HG02943 (cell line): Measurements from ENCODE around the gene BSND.

Experiments used
- ATAC-seq: cut with Tn5 transposase; IDR thresholded peaks from one replicate; pipeline ENCODE4 v1.9.1; 2021; ENCODE audit warnings: mild to moderate bottlenecking, low read depth, moderate library complexity; ENCODE audit not compliant: unreplicated experiment

The BSND gene

DNA sequence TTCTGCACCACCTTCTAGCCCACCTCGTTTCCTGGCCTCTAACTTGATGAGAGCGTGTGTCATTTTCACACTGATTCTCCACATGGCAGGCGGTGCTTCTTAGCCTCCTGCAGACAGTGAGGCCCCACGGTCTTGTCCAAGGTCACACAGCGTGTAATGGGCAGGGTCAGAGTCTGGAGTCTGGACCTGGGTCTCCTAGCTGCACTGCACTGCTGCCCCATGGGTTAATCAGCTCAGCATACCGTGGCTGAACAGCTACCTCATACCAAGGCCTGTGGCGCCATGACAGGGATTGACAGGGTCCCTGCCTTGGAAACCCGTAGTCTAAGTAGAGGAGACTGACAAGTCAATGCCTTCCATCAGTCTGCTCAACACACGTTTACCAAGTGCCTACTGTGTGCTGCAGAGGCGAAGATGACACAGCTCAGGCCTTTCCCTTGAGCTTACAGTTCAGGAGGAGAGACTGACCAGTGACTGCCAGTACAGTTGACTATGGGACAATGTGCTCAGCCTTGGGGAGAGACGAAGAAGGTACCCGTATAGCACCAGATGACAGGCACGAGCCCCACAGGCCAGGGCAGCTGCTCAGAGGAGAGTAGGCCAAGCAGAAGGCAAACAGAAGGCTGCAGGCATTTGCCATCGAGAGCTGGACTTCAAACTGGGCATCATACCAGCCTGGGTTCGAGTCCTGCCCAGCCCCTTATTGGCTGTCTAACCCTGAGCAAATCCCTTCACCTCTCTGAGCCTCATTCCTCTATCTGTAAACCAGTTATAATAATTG is 46.1 kb downstream of the BSND start:
- ATAC-seq: no peak

DNA sequence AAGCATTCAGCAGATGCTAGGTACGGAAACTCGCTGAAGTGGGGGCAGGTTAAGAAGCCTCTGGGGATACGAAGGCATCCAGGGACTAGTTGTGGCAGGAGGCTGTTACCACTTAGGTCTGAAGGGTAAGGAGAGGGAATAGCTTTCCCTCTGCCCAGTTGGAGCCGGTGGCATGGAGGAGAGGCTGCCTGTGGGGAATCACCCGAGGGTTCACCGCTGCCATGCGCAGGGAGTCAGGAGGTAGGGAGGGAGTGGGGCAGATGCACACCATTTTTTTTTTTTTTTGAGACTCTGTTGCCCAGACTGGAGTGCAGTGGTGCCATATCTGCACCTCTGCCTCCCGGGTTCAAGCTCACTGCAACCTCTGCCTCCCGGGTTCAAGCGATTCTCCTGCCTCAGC is 46.7 kb downstream of the BSND start:
- no peak for ATAC-seq

DNA sequence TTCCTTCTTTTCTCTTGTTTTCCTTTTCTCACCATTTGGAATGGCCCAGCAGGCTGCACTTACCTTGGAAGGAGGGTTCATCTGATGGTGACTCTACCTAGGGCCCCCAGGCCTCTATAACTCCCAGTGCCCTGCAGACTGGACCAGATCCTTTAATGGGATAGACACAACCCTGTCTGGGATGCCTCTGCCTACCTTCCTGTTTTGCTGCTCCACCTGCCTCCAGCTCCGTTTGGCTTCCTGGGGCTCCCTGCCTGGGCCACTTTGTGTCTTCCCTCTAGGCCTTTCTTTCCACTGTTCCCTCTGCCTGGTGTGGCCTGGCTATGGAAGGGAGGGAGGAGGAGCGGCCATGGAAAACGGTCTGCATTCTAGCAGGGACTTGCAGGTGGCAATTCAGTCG is 48.1 kb downstream of the BSND start:
- no peak for ATAC-seq

DNA sequence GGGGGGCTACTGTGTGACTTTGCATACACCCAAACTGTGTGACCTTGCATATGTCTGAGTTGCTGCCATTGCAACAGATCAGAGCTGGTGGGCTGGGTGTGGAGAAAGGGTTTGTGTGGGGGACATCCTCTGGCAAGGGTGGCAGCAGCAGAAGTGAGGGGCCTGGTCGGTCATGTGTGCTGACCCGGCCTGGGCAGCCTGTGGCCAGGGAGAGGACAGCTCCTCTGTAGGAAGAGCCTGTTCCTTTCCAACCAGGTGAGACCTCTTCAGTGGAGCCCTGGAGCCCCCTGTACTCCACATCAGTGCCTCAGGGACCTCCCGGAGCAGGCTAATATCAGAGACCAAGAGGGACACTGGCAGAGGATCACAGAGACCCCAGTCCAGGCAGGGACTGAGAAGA is 48.9 kb downstream of the BSND start:
- no peak for ATAC-seq

DNA sequence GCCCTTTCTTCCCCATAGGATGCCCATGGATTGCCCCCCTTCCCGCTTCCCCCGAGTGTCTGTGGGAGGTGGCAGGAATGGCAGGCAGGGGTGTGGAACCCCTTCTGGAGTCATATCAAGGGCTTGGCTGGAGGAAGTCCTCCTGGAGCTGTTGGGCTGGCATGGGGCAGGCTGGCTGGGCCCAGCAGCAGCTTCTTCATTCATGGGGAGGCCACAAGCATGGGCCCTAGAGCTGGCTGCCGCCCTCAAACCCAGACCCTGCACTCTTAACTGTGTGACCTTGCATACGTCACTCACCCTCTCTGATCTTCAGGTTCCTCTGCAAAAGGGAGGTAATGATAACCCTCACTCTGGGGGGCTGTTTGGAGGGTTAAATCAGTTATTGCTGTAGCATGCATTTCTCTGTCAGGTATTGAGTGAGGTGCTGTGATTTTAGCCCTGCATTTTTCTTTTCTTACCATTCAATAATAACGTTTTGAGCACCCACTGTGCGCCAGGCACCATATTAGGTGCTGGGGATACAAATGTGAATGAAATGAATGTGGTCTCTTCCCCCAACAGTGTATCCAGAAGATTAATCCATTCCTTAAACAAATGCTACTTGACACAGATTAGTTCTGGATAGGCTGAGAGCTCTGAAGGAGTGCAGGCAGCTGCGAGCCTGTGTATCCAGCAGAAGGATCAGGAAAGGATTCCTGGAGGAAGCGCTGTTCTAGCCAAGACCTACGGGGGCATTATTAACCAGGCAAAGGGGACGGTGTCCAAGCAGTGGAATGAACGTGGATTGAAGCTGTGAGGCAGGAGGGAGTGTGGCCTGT is 49.9 kb downstream of the BSND start:
- no peak for ATAC-seq

DNA sequence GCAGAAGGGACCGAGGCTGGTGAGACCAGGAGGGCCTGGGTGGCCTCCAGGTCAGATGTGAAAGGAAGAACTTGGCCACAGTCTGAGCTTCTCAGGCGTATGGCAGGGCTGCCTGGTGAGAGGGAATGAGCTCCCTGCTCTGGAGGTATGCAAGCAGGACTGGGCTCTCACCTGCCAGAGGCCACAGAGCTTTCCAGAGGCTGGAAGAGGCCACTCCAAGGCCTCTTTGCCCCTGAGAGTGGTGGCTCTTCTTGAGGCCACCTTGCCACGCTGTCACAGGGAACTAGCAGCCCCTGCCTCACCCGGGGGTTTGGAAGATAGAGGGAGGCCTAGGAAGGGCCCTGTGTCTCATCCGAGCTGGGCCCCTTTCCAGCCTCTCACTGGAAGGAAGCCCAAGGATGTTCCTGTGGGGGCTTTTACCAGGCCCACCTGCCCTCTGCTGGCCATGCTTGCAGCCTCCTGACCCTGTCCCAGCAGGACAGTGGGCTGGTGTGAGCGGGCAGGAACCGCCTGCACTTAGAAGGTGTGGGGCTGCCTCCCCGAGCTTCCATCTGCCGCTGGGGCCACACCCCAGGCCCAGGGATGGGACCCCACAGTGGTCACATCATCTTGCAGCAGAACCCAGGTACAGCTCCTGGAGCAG is 50.7 kb downstream of the BSND start:
- ATAC-seq: no peak

DNA sequence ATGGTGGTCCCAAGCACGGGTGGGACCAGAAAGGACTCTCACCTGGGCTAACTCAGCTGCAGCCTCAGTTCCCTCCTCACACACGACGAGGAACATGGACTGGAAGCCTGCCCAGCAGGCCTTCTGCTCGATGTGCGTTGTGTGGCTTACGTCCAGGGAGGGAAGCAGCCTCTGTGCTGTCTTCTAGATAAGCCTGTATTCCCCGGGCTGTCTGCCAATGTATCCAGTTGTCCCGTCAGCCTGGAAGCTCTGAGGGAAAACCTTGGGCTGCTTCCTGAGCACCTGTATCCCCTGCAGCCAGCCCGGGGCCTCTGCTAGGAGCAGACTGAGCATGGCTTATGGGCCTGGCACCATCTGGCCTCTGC is 51.2 kb downstream of the BSND start:
- no peak for ATAC-seq

DNA sequence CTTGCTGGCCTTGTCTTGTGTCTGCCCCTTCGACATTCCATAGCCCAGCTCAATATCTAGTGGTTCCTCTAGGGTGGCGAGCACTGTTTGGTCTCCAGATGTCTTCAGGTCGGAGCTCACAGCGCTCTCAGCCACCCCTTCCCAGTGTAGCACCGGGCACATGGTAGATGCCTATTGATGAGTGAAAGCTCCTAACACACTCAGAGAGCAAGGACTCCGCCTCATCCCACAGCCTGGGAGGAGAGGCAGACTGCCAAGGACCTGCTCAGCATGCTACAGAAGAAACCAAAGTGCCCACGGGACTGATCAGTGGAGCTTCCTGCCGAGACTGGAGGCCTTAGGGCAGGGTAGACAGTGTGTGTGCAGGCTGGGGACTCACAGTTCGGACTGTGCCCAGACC is 51.5 kb downstream of the BSND start:
- ATAC-seq: no peak

DNA sequence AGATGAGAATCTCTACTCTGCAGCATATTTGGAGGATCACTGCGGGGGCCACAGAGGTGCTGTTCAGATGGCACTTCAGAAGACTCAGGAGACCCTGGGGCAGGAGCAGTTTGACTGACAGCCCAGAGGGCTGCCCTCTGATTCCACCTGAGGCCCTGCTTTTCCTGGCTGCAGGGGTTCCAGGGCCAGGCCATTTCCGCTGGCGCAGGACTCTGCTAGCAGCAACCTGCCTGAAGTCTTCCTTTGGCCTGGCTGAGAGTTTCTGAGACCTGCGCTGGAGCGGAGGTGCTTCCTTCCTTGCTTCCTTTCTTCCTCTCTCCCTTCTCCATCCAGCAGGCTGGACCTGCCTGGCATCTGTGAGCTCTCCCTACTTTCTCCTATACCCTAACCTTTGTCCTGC is 52.4 kb downstream of the BSND start:
- no peak for ATAC-seq

DNA sequence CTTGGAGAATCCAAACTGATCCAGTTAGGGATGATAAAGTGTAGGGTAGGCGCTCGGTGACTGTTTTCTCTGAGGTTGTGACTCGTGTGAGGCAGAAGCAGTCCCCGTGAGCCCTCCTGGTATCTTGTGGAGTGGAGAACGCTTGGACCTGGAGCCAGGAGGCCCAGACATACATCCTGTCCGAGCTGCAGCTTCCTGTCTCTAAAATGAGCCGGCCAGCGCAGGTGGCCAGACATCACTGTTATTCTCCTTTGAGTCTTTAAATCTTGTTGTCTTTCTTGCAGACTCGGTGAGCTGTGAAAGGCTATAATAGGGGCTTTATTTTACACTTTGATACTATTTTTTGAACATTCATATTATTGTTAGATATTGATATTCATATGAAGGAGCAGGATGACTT is 52.9 kb downstream of the BSND start:
- no peak for ATAC-seq

DNA sequence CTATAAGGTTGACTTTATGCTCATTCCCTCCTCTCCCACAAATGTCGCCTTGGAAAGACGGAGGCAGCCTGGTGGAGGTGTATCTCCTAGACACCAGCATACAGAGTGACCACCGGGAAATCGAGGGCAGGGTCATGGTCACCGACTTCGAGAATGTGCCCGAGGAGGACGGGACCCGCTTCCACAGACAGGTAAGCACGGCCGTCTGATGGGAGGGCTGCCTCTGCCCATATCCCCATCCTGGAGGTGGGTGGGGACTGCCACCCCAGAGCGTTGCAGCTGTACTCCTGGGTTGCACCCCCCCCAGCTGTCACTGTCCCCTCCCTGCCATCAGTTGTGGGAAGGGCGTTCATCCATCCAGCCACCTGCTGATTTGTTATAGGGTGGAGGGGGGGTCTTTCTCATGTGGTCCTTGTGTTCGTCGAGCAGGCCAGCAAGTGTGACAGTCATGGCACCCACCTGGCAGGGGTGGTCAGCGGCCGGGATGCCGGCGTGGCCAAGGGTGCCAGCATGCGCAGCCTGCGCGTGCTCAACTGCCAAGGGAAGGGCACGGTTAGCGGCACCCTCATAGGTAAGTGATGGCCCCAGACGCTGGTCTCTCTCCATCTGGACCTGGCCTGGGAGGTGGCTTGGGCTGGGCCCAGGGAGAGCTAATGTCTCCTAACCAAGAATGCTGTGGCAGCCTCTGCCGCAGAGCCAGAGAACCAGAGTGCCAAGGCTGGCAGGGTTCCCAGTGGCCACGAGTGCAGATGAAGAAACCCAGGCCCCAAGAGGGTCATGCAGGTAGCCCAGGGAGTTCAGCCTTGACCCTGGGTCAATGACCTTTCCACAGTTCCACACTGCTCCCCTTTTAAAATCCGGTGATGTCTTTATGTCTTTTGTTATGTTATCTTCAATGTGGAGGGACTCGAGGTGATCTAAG is 53.7 kb downstream of the BSND start:
- no peak for ATAC-seq

DNA sequence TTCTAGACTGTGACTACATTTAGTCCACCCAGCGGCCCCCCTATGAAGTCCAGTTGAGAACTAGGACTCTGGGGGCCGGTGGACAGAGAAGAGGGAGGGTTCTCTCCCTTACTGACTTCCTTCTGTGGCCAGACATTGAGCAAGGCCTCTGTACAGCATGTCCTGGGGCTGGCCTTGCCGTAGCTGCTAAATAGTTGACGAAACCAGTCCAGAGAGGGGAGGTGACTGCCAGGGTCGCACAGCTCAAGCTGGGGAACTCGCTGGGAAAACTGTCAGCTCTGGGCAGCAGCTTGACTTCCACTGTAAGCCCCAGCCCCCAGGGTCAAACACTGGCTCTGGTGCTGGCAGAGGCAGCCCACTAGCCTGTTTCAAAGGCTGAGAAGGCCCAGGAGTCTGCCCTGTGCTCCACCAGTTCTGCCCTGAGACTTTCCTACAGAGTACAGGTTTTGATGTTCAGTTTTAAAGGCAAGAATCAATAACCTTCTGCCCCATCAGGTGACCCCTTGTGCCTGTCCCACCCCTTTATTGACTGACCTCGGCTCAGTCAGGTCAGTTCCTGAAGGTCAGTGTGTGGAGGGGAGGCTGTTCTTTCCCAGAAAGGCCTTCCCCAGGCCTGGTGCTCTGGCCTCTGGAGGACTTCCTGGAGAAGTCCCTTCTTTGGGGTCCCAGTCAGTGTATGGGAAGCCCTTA is 54.7 kb downstream of the BSND start:
- ATAC-seq: no peak

DNA sequence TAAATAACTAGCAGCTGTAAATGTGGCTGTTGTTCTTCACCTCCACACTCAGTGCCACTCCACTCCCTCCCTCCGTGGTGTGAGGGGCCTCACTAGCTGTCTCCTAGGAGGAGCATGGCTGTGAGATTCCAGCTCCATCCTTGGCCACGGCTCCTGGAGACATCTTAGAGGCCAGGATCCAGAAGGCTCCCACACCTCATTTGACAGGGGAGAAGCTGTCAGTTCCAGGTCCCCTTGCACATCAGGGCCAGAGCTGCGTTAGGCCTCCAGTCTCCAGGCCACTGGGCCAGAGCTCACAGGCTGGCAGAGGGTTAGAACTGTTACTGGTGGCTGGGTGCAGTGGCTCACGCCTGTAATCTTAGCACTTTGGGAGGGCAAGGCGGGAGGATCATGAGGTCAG is 55.7 kb downstream of the BSND start:
- no peak for ATAC-seq

DNA sequence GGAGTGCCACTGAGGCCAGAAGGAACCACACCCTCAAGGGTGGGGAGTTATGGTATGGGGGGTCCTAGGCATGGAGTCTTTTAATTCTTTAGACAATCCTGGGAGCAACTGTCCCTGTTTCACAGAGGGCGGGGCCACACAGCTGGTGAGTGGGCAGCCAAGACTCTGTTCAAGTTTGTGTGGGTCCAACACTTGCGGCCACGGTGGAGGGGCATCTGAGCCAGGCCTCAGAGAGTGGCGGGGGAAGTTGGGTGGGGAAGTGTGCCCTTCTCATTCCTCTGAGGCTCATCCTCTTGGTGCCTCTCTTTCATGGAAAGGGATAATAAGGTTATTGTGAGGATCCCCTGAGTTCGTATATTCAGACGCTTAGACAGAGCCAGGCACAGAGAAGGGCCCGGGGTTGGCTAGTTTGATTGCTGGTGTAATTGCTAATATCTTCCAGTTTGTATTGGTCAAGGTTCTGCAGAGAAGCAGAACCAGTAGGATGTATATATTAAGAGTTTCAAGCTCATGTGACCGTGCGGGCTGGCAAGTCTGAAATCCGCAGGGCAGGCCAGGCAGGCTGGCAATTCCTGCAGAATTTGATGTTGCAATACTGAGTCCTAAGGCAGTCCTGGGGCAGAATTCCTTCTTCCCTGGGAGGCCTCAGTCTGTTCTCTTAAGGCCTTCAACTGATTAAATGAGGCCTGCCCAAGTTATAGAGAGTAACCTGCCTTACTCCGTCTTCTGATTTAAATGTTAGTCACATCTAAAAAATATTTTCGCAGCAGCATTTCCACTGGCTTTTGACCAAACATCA is 56.5 kb downstream of the BSND start:
- no peak for ATAC-seq

DNA sequence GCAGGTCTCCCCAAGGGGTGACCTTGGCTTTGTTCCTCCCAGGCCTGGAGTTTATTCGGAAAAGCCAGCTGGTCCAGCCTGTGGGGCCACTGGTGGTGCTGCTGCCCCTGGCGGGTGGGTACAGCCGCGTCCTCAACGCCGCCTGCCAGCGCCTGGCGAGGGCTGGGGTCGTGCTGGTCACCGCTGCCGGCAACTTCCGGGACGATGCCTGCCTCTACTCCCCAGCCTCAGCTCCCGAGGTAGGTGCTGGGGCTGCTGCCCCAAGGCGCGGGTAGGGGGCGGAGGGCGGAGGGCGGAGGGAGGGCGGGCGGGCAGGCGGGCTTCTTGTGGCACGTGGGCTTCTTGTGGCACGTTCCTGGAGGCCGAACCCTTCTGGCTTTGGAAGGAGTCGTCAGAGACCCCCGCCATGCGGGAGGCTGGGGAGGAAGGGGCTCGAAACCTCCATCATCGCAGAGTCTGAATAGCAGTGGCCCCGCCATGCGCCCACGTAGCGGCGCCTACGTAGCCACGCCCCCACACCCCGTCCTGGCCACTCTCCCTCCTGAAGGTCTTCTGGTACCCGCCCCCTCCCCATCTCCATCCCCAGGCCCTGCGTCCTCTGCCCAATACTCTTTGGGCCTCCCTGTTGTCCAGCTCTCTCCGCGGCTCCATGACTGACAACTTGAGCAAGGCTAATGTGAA is 57.4 kb downstream of the BSND start:
- no peak for ATAC-seq

DNA sequence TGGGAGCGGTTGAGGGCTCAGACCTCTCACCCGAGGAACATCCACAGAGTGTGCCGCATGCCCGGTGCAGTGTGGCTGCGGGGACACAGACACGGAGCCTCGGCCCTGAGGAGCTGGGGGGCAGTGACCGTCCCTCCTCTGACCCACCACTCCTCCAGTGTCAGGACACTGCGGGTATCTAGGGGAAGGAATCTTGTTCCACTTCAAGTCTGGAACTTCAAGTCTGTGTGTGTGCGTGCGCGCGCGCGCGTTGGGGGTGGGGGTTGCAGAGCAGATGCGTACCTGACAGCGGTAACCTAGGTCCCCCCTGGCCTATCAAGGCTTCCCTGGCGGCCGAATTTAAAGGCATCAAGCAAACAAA is 57.9 kb downstream of the BSND start:
- ATAC-seq: no peak

DNA sequence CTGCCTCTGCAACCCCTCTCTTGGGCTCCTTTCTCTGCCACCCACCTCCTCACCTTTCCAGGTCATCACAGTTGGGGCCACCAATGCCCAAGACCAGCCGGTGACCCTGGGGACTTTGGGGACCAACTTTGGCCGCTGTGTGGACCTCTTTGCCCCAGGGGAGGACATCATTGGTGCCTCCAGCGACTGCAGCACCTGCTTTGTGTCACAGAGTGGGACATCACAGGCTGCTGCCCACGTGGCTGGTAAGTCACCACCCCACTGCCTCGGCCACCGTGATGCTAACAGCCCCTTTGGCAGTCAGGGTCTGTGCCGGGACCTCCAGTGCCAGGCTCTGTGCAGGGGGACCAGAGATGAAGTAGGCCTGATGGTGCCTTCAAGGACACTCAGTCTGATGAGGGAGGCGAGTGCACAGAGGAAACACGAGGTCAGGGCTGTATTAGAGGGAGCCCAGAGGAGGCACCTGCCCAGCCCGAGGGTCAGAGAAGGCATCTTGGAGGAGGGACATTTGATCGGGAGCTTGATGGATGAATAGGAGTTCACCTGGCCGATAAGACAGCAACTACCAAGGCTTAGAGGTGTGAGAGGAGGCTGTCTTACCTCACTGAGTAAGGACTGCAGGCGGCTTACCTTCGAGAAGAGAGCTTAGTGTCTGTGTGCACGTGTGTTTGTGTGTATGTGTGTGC is 58.7 kb downstream of the BSND start:
- no peak for ATAC-seq

DNA sequence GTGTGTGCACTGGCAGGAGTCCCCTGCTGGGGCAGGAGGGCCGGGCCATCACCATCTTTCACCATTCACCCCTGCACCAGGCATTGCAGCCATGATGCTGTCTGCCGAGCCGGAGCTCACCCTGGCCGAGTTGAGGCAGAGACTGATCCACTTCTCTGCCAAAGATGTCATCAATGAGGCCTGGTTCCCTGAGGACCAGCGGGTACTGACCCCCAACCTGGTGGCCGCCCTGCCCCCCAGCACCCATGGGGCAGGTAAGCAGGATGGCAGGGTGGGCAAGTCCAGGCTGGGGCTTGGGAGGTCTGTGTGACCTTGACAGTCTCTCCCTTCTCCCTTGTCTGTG is 59.2 kb downstream of the BSND start:
- ATAC-seq: no peak
